T1000 (cell line): Measurements from ENCODE around the gene A1CF.

Source experiments
- DNase-seq: peaks from one replicate; lab custom pipeline; 2025; ENCODE audit warnings: mixed read lengths; lab: John Stamatoyannopoulos, UW

The A1CF gene

DNA sequence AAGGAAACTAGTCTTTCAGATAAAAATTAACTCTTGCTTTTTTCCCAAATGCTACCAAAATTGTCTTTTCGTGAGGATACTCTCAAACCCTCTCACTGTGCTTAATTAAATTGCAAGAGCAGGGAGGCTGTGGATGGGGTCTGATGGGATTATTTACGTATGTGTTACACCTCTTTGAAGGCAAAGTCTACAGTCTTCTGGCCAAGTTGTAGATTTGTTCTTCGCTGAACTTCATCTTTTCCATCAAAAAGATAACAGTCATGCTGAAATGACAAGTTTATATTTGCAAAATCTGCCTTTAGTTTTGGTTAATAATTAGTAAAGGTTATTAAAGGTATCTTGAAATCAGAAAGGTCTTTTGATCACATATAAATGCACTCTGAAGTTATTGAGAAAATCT lies 22.7 kb downstream of the A1CF start:
- no peak for DNase-seq

DNA sequence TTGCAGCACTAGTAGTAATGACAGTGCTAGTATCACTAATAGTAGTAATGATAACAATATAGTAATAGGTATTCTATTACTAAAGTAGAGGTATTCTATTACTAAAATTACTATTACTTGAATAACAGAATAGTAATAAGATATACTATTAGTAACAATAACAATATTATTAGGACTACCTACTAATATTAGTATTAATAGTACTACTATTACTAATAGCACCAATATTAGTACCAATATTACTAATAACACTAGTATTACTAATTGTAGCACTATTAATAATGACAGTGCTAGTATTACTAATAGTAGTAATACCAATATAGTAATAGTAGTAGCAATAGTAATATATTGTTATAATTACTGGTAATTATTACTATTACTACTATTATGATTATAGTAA lies 24.1 kb downstream of the A1CF start:
- DNase-seq, result no peak

DNA sequence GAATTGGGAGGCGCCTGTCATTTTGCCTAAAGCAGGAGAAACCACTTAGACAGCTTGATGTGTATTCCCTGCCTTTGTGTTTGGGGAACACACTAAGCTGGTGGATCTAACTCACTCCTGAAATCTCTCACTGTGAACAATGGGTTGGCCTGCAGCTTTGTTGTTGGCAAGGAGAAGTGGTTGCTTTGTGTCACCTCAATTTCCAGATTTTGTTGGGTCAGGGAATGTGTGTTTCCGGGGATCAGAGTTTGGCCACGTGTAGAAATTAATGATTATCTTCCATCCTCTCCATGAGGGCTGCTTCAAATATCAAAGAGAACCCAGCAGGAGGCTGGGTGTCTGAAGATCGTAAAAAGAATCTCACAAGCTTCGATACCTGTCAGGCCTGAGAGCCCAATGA lies 27.8 kb downstream of the A1CF start:
- DNase-seq, result no peak

DNA sequence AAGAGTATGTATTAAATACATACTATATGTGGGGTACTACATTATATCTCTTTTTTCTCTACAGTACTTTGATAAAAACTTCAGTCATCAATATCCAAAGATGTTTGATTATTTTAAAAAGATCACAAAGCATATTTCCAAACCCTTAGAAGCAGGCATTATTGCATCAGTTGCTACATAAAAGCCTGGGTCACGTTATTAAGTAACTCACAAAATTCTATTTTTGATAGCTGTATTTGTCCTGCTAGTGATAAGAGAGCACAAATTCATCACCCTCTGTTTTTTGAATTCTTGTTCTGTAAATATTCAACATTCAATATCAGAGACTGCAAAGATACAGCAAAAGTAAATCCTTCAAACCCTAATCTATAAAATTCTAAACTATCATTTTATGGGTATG lies 30.0 kb downstream of the A1CF start:
- DNase-seq, result no peak

DNA sequence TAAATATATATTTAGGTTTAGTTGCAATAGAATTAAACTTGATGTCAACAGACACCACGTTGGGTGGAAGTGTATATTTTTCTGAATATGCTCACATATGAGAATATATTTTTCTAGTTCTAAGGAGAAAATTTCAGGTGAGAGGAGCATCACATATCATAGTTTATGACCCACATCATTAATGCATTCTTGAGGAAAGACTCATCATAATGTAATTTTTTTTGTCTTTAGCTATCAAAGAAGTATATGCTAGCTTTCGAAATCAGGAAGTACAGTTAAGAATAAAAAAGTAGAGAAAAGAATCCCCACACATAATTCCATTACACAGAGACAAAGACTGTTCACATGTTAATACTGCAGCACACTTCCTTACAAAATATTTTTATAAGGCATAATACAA lies 30.4 kb downstream of the A1CF start:
- no peak for DNase-seq

DNA sequence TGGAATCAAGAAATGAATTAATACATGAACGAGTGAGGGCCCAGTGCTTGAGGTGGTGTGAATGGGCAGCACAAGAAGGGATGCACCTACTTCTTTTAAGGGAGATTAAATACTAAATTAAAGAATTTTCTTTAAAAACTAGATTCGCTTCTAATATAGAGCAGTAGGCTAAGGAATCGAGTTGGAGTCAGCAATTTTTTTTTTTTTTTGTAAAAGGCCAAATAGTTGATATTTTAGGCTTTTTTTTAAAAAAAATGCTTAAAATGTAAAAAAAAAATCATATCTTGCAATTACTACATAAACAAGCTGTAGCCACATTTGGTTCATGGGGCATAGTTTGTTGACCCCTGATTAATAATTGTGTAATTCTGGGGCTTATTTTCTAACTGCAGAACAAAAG lies 31.9 kb downstream of the A1CF start:
- no peak for DNase-seq

DNA sequence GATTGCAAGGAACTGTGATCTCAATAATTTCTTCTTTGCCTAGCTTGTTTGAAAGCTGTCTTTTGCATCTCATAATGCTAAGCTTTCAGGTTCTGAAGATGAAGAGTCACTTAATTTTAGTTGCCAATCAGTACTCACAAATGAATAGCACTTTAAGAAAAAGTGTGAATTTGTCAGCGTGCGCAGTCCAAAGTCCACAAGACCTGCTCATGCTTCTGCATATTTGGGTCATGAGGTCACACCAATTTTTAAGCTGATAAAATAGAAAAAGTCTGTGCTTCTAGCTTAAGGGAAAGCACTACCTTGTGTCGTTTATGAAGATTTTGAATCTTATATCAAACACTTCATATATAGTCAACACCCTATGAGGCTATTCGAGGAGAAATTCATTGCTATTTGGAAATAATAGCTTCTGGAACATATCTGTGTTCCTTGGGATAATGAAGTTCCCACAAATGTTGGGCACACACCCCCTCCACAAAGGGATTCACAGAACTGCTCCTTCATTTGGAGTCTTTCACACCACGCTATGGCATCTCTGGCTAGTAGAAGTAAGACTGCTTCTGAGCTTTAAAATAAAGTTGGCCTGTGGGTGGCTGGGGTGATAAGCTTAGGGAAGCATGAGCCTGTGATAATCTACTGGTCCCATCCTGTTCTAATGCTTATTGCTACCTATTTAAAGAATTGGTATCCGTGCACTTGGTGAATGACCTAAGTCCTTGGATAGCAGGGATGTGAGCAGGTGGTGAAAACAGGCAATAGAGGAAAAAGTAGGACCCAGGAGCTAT lies 33.3 kb downstream of the A1CF start:
- no peak for DNase-seq

DNA sequence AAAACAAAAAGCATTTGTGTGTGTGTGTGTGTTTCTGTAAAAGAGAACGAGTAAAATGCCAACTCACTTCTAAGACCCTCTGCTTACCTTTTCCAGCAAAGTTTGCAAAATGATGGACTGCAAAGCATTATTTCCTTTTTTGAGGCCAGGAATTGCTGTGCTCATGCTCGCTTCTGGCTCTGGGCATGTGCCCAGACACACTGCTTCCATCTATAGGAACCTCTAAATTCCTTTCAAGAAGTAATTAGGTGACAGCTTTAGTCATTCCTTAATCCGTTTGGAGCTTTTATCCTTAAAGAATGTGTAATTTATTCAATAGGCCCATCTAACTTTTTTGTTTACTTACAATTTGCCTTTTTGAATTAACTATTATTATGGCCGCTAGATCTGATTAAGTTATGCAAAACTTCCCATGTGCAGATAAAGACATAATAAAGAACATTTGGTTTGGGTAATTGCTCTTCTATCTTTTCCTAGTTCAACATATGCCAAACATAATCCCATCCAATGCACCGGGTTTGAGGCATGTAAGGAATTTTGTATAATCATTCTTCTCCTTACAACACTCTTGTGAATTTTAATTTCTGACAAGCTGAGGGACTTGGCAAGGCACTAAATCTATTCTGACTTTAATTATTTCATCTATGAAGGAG lies 34.7 kb downstream of the A1CF start:
- DNase-seq, result no peak

DNA sequence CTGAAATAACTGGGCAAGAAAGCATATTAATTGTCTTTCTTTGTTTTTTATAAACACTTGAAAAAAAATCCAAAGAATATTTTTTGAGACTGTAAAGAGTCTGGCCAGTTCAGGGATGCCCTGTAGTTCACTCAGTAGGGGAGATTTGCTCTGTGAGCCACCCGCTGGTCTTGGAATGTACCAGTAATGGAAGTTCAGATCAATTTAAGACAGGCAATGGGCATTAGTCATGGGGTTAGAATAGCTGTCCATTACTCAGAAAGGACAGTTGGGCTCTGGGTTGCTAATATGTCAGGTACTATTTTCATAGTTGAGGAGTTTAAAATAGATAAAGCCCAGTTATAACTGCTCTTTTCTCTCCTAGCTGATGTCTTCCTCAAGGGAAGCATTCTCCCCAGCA lies 38.7 kb downstream of the A1CF start:
- peak; percentile 3 for DNase-seq

DNA sequence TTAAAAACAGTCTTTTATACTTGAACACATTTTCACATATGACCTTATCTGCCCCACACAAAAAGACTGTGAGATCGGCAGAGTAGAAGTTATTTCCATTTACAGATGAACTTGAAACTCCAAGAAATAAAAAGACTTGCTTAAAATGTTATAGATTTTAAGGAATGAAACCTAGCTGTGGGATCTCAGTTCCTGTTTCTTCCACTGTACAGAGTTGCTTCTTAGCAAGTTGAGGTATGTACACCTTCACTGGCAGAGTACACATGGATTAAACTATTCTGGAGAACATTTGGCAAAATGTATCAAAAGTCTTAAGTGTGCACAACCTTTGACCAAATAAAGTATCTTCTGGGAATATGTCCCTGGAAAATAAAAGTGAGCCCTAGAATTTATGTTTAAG lies 48.3 kb downstream of the A1CF start:
- DNase-seq, result no peak

DNA sequence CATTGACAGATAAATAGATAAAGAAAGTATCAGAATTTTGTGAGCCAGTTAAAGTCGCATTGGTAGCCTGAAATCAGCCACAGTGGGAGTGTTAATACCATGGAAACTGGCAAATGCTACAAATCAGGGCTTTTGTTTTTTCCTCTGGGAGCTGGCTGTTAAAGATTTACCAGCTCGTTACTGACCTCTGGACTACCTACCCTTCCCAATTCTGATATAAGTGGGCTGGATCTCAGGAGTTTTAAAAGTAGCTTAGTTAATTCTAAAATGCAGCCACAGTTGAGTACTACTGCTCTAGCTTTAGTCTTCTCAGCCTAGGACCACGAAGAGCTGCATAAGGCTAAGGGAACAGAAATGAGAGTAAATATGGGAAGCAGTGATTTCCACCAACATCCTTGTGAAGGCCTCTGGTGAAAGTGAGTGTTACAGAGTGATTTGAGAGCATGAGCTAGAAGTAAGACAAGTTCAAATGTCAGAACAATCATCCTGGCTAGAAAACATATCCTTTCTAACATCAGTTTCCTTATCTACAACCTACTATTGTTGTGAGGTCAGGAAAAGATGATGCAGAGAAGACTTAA lies 53.2 kb downstream of the A1CF start:
- no peak for DNase-seq

DNA sequence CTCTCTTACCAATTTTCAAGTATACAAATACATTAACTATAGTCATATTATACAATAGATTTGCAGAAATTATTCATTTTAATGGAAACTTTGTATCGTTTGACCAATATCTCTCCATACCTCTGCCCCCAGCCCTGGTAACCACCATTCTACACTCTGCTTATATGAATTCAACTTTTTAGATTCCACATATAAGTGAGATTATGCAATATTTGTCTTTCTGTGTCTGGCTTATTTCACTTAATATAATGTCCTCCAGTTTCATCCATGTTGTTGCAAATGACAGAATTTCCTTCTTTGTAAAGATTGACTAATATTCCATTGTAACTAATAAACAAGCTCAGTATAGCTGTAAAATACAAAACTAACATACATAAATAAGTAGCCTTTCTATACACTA lies 55.4 kb downstream of the A1CF start:
- no peak for DNase-seq

DNA sequence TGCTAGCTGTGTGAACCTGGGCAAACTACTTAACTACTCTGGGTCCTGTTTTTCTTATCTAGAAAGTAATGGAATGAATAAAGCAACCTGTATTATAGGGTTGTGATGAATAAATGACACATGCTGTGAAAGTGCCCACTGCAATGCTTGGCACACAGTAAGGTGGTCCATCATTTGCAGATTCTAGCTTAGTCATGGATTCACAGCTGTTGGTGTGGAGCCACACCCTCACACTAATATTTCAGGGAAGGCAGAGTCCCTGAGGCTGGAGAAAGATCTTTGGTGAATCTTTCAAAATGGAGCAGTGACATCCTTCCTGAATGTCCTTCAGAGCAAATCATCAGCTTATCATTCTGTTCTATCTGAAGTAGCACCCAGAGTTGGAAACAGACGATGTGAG lies 60.6 kb downstream of the A1CF start:
- DNase-seq, result no peak

DNA sequence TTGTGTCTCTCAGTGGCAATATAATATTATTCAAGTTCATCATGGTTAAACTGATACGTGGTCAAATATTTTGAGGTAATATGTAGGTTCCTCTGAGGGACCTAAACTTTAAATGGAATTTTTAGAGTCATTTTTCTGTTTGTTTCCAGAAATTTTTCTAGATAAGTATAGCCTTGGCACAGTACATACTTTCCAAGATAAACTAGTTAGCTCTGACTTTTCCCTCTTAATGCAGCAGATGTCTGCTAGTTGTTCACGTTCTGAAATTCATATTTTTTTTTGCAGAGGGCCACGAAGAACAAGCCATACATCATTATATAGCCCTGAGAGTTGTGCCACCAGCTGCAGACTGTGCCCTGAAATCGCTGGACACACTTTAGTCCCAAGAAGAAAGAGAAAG lies 61.6 kb downstream of the A1CF start:
- DNase-seq, result no peak

DNA sequence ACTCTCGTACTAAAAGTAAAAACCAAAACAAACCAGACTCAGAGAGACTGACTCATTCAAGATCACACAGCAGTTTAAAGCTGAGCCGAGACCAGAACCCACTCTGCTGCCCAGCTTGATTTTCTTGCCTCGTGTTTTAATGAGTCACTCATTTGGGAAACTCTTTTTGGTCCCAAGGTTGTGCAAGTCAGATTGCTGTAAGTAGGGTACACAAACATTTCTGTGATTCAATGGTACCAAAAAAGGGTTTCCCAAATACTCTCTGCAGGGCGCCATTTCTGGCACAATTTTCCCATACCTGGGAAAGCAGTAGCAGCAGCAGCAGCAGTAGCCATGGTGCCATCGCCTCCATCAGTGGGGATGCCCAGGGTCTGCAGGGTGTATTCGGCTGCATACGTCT lies 75.8 kb downstream of the A1CF start:
- no peak for DNase-seq

DNA sequence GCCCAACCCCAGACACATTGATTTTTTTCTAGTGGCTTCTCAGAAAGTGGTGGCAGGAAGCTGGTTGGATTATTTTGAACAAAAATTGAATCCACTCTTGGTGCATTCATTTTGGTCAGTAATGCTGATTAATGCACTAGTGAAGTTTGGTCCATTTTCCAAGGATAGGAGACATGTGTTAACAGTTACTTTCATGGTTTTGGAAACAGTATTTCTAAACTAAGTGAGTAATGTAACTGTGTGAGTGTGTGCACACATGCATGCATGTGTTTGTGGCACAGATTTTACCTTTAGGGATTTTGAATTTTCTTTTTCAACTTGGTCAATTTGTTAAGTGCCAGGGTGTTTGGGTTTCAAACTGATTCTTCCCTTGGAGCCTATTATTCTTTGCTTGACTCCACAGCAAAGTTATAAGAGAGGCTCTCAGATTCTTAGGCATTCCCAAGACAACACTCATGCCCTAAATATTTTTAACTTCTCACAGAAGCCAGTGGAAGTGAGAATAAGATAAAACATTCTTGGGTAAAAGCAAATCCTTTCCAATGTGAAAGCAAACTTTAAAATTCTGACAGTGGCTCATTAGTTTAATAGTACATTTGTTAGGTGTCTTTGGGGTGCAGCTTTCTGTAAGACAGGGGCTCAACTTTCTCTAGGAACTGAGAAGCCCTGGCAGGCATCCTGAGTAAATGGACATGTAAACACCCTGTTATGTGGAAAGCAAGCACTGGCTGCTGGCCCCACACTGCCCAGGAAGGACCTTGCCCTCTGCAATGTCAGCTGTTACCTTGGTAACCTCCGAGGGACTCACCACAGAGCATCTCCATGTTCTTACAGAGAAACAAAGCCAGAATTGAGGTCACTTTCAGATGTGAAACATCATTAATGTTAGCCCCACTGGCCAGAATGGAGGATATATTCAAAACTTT lies 77.3 kb downstream of the A1CF start:
- DNase-seq, result no peak

DNA sequence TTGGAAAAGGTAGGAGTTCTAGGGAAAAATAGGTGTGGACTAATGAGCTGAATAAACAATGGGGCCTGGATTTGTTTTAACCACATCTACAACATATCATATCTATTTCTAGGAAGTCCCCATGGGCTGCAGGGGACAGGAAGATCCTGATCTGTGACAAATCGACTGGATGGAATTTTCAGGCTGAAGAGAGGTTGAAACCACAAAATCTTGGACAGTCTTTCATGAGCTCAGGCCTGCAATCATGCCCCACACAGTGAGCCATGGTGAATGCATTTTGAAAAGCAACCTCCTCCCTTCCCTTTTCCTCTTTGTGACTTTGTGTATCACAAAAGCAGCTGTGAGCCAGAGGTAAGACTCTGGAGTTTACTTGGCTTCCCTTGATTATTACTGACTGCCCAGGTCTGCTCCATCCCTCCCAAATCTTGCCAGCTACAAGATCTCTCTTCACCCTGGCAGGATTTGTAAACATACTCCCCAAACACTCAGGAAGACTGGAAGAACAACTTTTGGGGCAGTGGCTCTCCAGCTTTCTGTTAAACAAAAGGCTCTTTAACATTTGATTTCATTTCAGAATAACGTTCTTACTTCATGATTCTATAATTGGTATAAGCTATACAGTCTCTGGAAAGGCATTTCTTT lies 79.3 kb downstream of the A1CF start:
- no peak for DNase-seq

DNA sequence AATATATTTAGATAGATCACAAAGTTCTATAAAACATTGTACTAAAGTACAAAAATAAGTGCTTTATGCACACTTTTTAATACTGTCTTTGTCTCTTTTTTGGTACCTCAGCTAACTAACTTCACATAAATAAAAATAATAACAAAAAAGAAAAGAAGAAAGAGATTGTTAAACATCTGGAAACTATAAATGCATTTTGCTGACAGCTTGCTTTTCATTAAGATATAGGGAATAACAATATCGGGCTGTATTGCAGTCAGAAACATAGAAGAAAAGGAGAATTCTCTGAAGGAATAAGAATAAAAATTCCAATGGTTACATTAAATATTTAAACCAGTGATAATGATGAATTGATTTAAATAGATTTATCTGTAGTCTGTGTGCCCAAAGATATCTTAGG lies 85.8 kb downstream of the A1CF start:
- DNase-seq, result no peak

DNA sequence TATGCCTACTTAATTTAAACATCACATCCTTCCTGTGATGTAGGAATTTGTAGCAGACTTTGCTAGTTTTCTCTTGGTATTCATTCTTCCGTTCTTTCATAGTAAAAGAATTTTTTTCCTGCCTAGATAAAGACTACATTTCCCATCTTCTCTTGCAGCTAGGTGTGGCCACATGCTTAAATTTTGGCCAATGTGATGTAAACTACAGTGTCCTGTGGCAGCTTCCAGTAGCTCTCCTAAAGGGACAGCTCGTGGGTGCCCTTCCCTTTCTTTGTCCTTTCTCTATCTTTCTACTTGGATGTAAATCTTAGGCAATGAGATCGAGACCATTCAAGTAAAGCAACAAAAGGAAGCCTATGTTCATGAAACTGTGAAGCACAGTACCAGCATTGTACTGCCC lies 87.1 kb downstream of the A1CF start:
- DNase-seq, result no peak

DNA sequence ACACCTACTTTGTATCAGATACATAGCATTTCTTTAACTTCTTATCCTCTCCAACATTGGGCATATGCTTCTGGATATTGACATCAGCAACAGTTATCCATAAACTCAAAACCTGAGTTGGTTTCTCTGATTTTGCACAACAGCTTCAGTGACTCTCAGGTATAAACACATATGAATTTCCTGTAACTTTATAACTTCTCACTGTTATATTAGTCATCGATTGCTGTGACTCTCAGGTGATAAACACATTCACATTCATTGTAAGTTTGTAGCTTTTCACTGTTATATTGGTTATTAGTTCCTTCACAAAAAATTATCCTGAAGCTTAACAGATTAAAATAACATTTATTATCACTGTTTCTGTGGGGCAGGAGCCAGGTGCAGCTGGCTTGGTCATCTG lies 88.7 kb downstream of the A1CF start:
- DNase-seq, result no peak

DNA sequence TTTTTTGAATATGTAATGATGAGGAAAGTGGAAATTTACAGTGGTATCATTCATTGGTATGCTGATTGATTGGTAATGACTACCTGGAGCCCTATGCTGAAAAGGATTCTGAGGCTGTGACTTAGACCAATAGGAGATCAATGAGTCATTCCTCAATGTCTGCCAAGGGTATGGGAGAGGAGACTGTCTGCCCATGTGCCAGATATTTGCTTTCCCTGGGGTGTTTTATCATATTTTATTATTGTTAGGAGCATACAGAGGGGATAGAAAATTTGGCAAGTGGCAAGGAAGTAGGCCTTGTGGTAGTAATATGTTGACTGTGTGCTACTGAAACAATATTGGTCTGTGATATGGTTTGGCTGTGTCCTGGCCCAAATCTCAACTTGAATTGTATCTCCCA lies 90.9 kb downstream of the A1CF start:
- DNase-seq, result no peak
